NT2/D1 (cell line): ENCODE data around the gene ADORA1.

Experiments used
- DNase-seq: peaks from one replicate; pipeline ENCODE4 v3.0.0-alpha.2; 2011; ENCODE audit warnings: low read depth, low spot score
- H3K27me3 ChIP-seq: 2 replicates; pipeline ENCODE4 v1.6.0; 2011; ENCODE audit warnings: mild to moderate bottlenecking; ENCODE audit not compliant: insufficient read length, insufficient read depth
- H3K36me3 ChIP-seq: 2 replicates; pipeline ENCODE4 v1.6.1; 2011; ENCODE audit warnings: mild to moderate bottlenecking, low read length, mixed read lengths; ENCODE audit not compliant: insufficient read depth, insufficient read length
- H3K4me1 ChIP-seq: 2 replicates; pipeline ENCODE4 v1.5.1; 2011; ENCODE audit not compliant: insufficient read depth, insufficient read length
- H3K4me3 ChIP-seq: 2 replicates; pipeline ENCODE4 v1.5.1; 2011; ENCODE audit warnings: low read depth; ENCODE audit not compliant: insufficient read length
- H3K9ac ChIP-seq: 2 replicates; pipeline ENCODE4 v1.6.0; 2011; ENCODE audit warnings: low read depth; ENCODE audit not compliant: insufficient read length
- H3K9me3 ChIP-seq: 2 replicates; pipeline ENCODE4 v1.5.1; 2011; ENCODE audit warnings: mild to moderate bottlenecking, low read length; ENCODE audit not compliant: insufficient read depth
- SUZ12 ChIP-seq: IDR thresholded peaks from 2 replicates; pipeline ENCODE4 v1.6.1; 2011; ENCODE audit not compliant: insufficient read length, insufficient read depth; ENCODE audit errors: extremely low read depth
- YY1 ChIP-seq: IDR thresholded peaks from 2 replicates; pipeline ENCODE4 v1.6.1; 2011; ENCODE audit not compliant: insufficient read length, insufficient read depth
- ZNF274 ChIP-seq: IDR thresholded peaks from 2 replicates; pipeline ENCODE4 v1.6.1; 2011; ENCODE audit warnings: mild to moderate bottlenecking, low read depth, low read length

ADORA1 gene

GRCh38 chr1:203120325-203121153 is 7.0 kb upstream of the ADORA1 start:
- no peak for DNase-seq
- Histone ChIP-seq H3K27me3 (peaks cover 52% of the 10 kb centered on the region), H3K4me1 (peaks cover 4% of the 10 kb centered on the region), H3K4me3 (no peak overlapping the region), H3K9ac (no peak overlapping the region), H3K36me3 (no peaks in the 10 kb centered on the region), H3K9me3 (no peaks in the 10 kb centered on the region)
- TF ChIP-seq SUZ12 (no peak), YY1 (no peak), ZNF274 (no peak)

GRCh38 chr1:203121186-203122015 is 6.1 kb upstream of the ADORA1 start:
- Histone ChIP-seq H3K27me3 (peaks cover 50% of the 10 kb centered on the region), H3K9me3 (no peaks in the 10 kb centered on the region), H3K4me3 (no peak overlapping the region), H3K36me3 (no peaks in the 10 kb centered on the region), H3K4me1 (peaks cover 10% of the 10 kb centered on the region), H3K9ac (no peak overlapping the region)
- TF ChIP-seq YY1 (no peak), SUZ12 (no peak), ZNF274 (no peak)
- no peak for DNase-seq

- peaks cover 43% of the 10 kb centered on the region for H3K27me3 ChIP-seq
- DNase-seq, result no peak
Observed at GRCh38 chr1:203122159-203122558, 5.4 kb upstream of the ADORA1 start.

GRCh38 chr1:203124011-203124410 is 3.5 kb upstream of the ADORA1 start:
- TF ChIP-seq ZNF274, result no peak
- no peak for TF ChIP-seq YY1
- no peak for TF ChIP-seq SUZ12
- peaks cover 28% of the 10 kb centered on the region for H3K4me1 ChIP-seq
- peaks cover 41% of the 10 kb centered on the region for H3K27me3 ChIP-seq
- DNase-seq, result no peak
- no peaks in the 10 kb centered on the region for H3K9me3 ChIP-seq
- peaks cover 5% of the 10 kb centered on the region for H3K36me3 ChIP-seq
- H3K9ac ChIP-seq, result no peak overlapping the region
- H3K4me3 ChIP-seq, result no peak overlapping the region

More at GRCh38 chr1:203122159-203122558, 5.4 kb upstream of the ADORA1 start:
- Histone ChIP-seq H3K4me1 (peaks cover 16% of the 10 kb centered on the region), H3K9me3 (no peaks in the 10 kb centered on the region), H3K9ac (no peak overlapping the region), H3K36me3 (no peaks in the 10 kb centered on the region), H3K4me3 (no peak overlapping the region)
- TF ChIP-seq YY1, result no peak
- no peak for TF ChIP-seq ZNF274
- no peak for TF ChIP-seq SUZ12

- no peak overlapping the region for H3K4me3 ChIP-seq
- no peak for TF ChIP-seq ZNF274
- no peak for TF ChIP-seq YY1
- TF ChIP-seq SUZ12, result no peak
- H3K4me1 ChIP-seq, result peaks cover 33% of the 10 kb centered on the region
- no peaks in the 10 kb centered on the region for H3K9me3 ChIP-seq
- H3K36me3 ChIP-seq, result peaks cover 11% of the 10 kb centered on the region
- DNase-seq, result no peak
- H3K9ac ChIP-seq, result no peak overlapping the region
- peaks cover 40% of the 10 kb centered on the region for H3K27me3 ChIP-seq
Observed at GRCh38 chr1:203124546-203125317, 2.8 kb upstream of the ADORA1 start.

- no peak overlapping the region for H3K9ac ChIP-seq
- H3K4me3 ChIP-seq, result no peak overlapping the region
- H3K9me3 ChIP-seq, result no peaks in the 10 kb centered on the region
- H3K4me1 ChIP-seq, result peaks cover 33% of the 10 kb centered on the region
- TF ChIP-seq YY1 (no peak), SUZ12 (no peak), ZNF274 (no peak)
- DNase-seq, result no peak
- peaks cover 26% of the 10 kb centered on the region for H3K36me3 ChIP-seq
- H3K27me3 ChIP-seq, result peaks cover 32% of the 10 kb centered on the region
Observed at GRCh38 chr1:203126151-203126865, 1.2 kb upstream of the ADORA1 start.
